SKM-1 (cell line): ENCODE measurements around the gene USH2A.
"Not testable (repeated sequence)": the region's sequence is repeated elsewhere in the genome, so short reads cannot be mapped to it uniquely, and the experiment has no call there.

Experiments
- DNase-seq: peaks from one replicate; lab custom pipeline; 2025; ENCODE audit not compliant: unreplicated experiment; lab: John Stamatoyannopoulos, UW

Gene USH2A

DNA sequence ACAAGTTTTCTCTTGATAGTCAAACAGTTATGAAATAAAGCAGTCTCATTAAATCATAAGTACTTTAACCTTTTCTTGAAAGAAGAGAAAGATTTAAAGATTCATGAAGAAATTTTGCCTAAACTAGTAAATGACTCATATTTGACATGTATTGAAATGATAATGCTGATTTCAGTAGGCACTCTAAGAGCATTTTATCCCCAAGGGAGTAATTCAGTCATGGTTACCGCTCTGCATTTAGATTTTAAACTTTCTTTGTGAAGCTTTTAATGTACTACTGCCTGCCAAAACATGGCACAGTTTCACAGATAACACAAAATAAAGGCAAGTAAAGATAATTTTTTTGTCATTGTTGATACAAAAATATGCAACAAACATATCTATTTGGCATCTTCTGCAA lies 6.8 kb downstream of the USH2A start:
- DNase-seq, result no peak

- no peak for DNase-seq
These were observed 13.2 kb downstream of the USH2A start for GRCh38 chr1:216410026-216410425.

GRCh38 chr1:216390956-216391355 lies 32.3 kb downstream of the USH2A start:
- no peak for DNase-seq

- DNase-seq, result no peak
These were observed 33.5 kb downstream of the USH2A start for GRCh38 chr1:216389774-216390173.

DNA sequence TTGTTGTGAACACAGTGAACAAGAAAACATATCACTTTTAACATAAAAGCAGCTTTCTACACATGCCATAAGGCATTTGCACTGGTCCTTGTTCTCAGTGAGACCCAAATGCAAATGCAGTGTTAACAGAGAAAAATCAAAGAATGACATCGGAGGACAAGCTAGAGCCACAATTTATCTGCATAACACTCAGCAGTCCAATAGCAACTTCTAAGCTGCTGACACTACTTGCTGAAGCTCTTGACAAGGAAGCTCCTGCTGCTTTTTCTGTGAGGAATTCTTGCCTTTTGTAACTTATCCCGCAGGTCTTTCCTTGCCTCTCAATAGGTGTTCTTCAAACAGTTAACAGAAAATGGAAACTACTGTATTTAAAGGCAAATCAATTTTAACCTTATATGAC lies 34.7 kb downstream of the USH2A start:
- DNase-seq, result no peak

- DNase-seq, result no peak
These were observed 35.5 kb downstream of the USH2A start for GRCh38 chr1:216387782-216388181.

DNA sequence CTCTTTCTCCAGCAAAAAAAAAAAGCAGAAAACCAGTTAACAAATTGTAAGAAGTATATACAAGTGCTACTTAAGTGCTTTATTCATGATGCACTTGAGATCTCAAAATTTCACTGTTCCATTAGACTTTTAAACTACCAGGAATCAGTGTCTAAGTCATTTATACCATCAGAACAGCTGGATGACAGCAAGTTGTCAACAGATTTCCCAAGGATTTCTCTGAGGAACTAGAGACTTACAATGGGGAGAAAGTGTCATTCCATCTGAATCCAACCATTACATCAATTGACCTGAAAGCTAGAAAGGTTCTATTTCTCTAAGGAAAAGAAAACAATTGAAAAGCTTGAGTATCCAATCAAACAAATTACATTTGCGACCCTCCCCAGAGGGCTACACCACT lies 43.8 kb downstream of the USH2A start:
- DNase-seq, result no peak

GRCh38 chr1:216368249-216368648 lies 55.0 kb downstream of the USH2A start:
- DNase-seq, result no peak

DNA sequence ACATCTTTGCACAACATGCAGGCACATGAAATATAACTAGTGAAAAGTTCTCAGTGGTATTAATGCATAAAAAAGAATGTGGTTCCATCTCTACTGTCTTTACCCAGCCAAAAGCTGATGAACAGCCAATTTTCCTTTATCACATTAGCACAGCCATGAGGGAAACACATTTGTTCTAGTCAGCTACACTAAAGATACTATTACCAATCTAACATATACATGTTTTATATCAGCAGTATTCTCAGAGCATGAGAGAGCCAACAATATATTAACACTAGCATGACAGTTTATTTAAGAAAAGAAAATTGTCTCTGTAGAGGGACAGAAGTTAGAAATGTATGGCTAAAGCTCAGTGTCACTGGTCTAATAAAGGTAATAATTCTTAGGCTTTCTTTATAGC lies 56.3 kb downstream of the USH2A start:
- DNase-seq, result no peak

GRCh38 chr1:216356945-216357344 lies 66.3 kb downstream of the USH2A start:
- DNase-seq, result no peak

GRCh38 chr1:216350186-216350585 lies 73.1 kb downstream of the USH2A start:
- no peak for DNase-seq

GRCh38 chr1:216346526-216346925 lies 76.7 kb downstream of the USH2A start:
- no peak for DNase-seq

DNA sequence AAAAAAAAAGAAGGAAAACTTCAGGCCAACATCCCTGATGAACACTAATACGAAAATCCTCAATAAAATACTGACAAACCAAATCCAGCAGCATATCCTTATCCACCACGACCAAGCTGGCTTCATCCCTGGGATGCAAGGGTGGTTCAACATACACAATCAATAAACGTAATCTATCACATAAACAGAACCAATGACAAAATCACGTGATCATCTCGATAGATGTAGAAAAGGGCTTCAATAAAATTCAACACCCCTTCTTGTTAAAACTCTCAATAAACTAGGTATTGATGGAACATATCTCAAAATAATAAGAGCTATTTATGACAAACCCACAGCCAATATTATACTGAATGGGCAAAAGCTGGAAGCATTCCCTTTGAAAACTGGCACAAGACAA lies 82.7 kb downstream of the USH2A start:
- not testable (repeated sequence) for DNase-seq

DNA sequence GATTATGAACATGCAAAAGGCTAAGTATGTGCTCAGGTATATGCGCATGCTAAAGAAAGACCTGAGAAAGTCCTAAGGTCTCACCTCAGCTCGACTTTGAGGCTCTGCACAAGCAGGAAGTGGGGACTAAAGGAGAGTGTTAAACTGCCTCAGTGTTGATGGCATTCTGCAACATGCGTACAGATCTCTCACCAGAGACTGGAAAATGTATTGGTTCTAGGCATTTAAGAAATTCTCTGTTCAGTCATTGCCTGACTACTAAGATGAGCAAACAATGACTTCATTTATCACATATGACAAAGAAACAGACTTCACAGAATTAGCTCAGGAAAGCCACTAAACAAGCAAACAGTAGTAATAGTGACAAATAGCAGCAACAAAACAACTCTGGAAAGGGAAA lies 90.8 kb downstream of the USH2A start:
- DNase-seq, result no peak

DNA sequence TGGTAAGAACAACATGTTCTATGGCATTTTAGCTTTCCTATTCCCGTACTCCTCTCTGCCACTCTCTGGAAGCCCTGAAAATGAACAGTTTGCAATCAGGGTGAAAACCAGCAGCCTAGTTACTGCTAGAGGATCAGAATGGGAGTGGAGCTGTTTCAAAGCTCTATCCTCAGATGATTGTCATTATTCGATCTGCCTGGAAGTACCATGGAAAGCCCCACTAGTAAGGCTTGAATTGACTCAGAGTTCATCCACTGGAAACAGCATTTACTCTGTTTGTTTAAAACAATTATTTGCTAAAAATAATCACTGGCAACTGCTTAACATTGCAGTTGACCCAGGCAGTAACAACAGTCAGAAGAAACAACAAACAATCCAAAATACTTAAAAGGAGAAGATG lies 91.2 kb downstream of the USH2A start:
- no peak for DNase-seq

- no peak for DNase-seq
These were observed 92.0 kb downstream of the USH2A start for GRCh38 chr1:216331211-216331610.

- DNase-seq, result no peak
These were observed 93.0 kb downstream of the USH2A start for GRCh38 chr1:216330262-216330661.

DNA sequence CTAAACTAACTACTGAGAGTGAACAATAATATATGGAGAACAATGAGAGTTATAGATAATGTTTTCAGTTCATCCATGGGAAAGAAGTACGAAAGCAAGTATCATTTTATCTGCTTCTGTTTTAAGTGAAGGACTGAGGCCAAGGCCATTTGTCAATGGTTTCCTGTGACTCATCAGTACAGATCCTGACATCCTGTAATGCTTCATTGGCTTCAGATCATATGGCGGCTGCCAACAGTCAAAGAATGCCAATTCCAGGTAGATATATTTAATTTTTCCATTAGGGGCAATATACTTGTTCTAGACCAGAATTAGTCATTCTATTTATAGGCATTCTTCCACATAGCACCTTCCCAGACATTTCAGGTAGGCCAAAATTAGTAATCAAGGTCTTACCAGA lies 97.3 kb downstream of the USH2A start:
- DNase-seq, result no peak

DNA sequence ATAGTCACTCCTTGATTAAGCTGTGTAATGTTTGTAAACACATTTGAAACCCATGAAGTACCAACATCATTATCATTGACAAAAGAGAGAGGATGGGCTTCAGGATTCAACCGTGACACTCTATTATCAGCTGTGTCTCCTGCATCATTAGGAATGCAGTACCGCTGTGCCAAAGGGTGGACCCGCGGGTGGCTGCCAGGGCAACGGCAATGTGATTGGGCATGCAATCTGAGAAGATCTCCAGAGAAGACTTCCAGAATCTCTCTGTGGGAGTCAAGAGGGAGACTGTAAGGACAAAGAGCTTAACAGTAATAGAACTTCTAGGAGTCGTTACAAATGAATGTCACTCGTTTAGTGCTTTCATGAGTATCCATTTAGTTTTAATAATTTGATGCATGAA lies 97.9 kb downstream of the USH2A start:
- DNase-seq, result no peak

GRCh38 chr1:216323344-216323743 lies 99.9 kb downstream of the USH2A start:
- no peak for DNase-seq

GRCh38 chr1:216314379-216315095 lies 108.7 kb downstream of the USH2A start:
- no peak for DNase-seq

DNA sequence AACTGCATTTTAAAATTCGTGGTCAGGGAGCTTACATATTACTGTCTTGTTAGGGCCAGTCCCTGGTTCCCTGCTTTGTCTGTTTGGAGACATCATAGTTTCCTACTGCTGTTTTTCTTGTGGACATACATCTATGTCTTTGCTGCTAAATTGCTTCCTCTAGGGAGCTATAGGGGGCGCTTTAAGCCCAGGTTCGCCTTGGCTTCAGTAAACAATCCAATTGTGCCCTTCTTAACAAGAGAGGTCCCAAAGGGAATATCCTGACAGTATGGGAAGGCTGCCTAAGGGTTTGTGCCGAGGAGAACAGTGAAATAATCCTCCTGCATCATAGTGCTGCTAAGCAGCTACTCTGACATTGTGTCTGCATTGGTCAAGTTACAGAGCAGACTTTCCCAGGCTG lies 112.5 kb downstream of the USH2A start:
- DNase-seq, result peak; percentile 30

DNA sequence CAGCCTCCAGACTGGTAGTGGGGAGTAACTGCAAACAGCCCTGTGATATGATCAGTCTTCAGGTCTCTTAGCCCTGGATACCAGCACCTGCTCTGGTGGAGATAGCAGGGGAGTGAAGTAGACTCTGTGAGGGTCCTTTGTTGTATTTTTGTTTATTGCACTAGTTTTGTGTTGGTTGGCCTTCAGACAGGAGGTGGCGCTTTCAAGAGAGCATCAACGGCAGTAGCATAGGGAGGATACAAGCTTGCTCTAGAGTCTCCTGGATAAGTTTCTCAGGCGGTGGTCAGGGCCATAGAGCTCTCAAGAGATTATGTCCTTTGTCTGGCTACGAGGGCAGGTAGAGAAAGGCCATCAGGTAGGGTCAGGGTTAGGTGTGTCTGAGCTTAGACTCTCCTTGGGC lies 116.4 kb downstream of the USH2A start:
- no peak for DNase-seq
